B cell (primary cell): Measurements from ENCODE around the gene ANKRD2. TPM values are rescaled to one million over a fixed set of nuclear protein-coding genes. Genes with fewer than 3 reads are reported as not detected.

Source experiments
- ATAC-seq: fragments of 200-7000 bp; cut with Tn5 transposase; one replicate; pipeline ENCODE4 v1.10.0; 2021; ENCODE audit warnings: low read depth, mild to moderate bottlenecking, moderate number of reproducible peaks, moderate library complexity
- CTCF ChIA-PET: fragments of 350-600 bp; sonication (Branson Sonifier 250); formaldehyde crosslinking; loops from one replicate; lab custom pipeline; 2021; ENCODE audit warnings: antibody characterized with exemption, inconsistent platforms; lab: Charles Lee
- POLR2A ChIA-PET: fragments of 350-600 bp; sonication (Branson Sonifier 250); formaldehyde crosslinking; loops from one replicate; lab custom pipeline; 2021; ENCODE audit warnings: antibody characterized with exemption; lab: Charles Lee
- DNase-seq: peaks from one replicate; pipeline ENCODE4 v3.0.0; 2013
- H2AFZ ChIP-seq: 2 replicates; pipeline ENCODE4 v1.6.1; 2012; ENCODE audit warnings: mild to moderate bottlenecking, low read depth, low read length; ENCODE audit not compliant: insufficient read depth, poor library complexity, severe bottlenecking
- H3K27ac ChIP-seq, 2 donors: 1 replicate in 1 of 2; 2 replicates in 1 of 2; pipeline ENCODE4 v1.5.1; 2012 to 2013; ENCODE audit warnings: low read length in 2 of 2, mild to moderate bottlenecking in 2 of 2, moderate library complexity in 1 of 2
- H3K27me3 ChIP-seq, 4 experiments: fragments of 200-600 bp in 1 of 4; sonication (generic) in 1 of 4; replicated peaks in 1 of 4; 1 replicate in 2 of 4; 2 replicates in 2 of 4; pipeline versions ENCODE4 v1.6.1 to v1.7.0; 2013 to 2016; ENCODE audit warnings: low read length in 3 of 4, mild to moderate bottlenecking in 2 of 4, mixed read lengths in 1 of 4, moderate library complexity in 1 of 4; ENCODE audit not compliant: insufficient read depth in 4 of 4, control insufficient read depth in 3 of 4; ENCODE audit errors: control extremely low read depth in 1 of 4
- H3K36me3 ChIP-seq, 2 experiments: replicated peaks in 1 of 2; 1 replicate in 1 of 2; 2 replicates in 1 of 2; pipeline versions ENCODE4 v1.6.1 to v1.7.1; 2013; ENCODE audit warnings: low read length in 1 of 2; ENCODE audit not compliant: insufficient read depth in 2 of 2, control insufficient read depth in 1 of 2; ENCODE audit errors: control extremely low read depth in 1 of 2, extremely low read depth in 1 of 2
- H3K4me1 ChIP-seq, 2 donors: fragments of 200-600 bp in 1 of 2; sonication (generic) in 1 of 2; 1 replicate in 1 of 2; 2 replicates in 1 of 2; pipeline versions ENCODE4 v1.5.1 to v1.6.1; 2013 to 2017; ENCODE audit warnings: low read length in 2 of 2; ENCODE audit not compliant: control insufficient read depth in 2 of 2, insufficient read depth in 2 of 2
- H3K4me2 ChIP-seq: replicated peaks from 2 replicates; pipeline ENCODE3; 2012; ENCODE audit warnings: mild to moderate bottlenecking, low read depth, low read length; ENCODE audit not compliant: poor library complexity, severe bottlenecking
- H3K4me3 ChIP-seq, 5 experiments: fragments of 200-600 bp in 1 of 5; sonication (generic) in 1 of 5; 1 replicate in 3 of 5; 2 replicates in 2 of 5; pipeline versions ENCODE4 v1.5.1 to v1.7.0; 2011 to 2016; ENCODE audit warnings: low read length in 4 of 5, mild to moderate bottlenecking in 4 of 5, low read depth in 2 of 5, control low read depth in 1 of 5, moderate library complexity in 1 of 5; ENCODE audit not compliant: insufficient read depth in 1 of 5; ENCODE audit errors: control extremely low read depth in 1 of 5, extremely low read depth in 1 of 5
- H3K79me2 ChIP-seq: fragments of 200-600 bp; sonication (generic); one replicate; pipeline ENCODE4 v1.6.0; 2016; ENCODE audit warnings: low read length; ENCODE audit not compliant: control insufficient read depth, insufficient read depth
- H3K9ac ChIP-seq: fragments of 200-600 bp; sonication (generic); 2 replicates; pipeline ENCODE4 v1.6.1; 2017; ENCODE audit warnings: mild to moderate bottlenecking, low read length, moderate library complexity
- H3K9me3 ChIP-seq, 3 donors: one replicate each; pipeline versions ENCODE4 v1.6.1 to v1.7.1; 2013; ENCODE audit warnings: low read length in 2 of 3; ENCODE audit not compliant: control insufficient read depth in 2 of 3, insufficient read depth in 1 of 3; ENCODE audit errors: control extremely low read depth in 1 of 3
- H4K20me1 ChIP-seq: 2 replicates; pipeline ENCODE4 v1.6.0; 2012; ENCODE audit warnings: mild to moderate bottlenecking, low read length; ENCODE audit not compliant: insufficient read depth, control insufficient read depth, poor library complexity, severe bottlenecking
- H3K27ac Mint-ChIP-seq: one replicate; pipeline ENCODE4 v1.8.0; 2021; ENCODE audit warnings: mixed read lengths
- H3K27me3 Mint-ChIP-seq: one replicate; pipeline ENCODE4 v1.8.0; 2021; ENCODE audit warnings: mixed read lengths
- H3K4me1 Mint-ChIP-seq: one replicate; pipeline ENCODE4 v1.8.0; 2021; ENCODE audit warnings: mixed read lengths
- H3K4me3 Mint-ChIP-seq: one replicate; pipeline ENCODE4 v1.8.0; 2021; ENCODE audit warnings: mixed read lengths
- H3K9me3 Mint-ChIP-seq: one replicate; pipeline ENCODE4 v1.8.0; 2022; ENCODE audit warnings: mixed read lengths; ENCODE audit not compliant: insufficient read depth
- CTCF ChIP-seq: fragments of 200-600 bp; IDR thresholded peaks from one replicate; pipeline ENCODE4 v1.8.0; 2022; ENCODE audit warnings: antibody characterized with exemption, mild to moderate bottlenecking
- EZH2 ChIP-seq: IDR thresholded peaks from 2 replicates; pipeline ENCODE4 v1.6.1; 2012; ENCODE audit warnings: borderline replicate concordance, low read depth, mild to moderate bottlenecking, moderate library complexity, low read length; ENCODE audit not compliant: insufficient read depth, poor library complexity, severe bottlenecking
- WGBS: methylation state at CpG from one replicate; pipeline ENCODE4 v1.1.5; 2013; ENCODE audit warnings: missing lambda C conversion rate; ENCODE audit not compliant: insufficient coverage; 5-methylcytosine and 5-hydroxymethylcytosine counted together
- intact Hi-C: fragments of 100-400 bp; cut with micrococcal nuclease; formaldehyde crosslinking; loops from one replicate; pipeline ENCODE4 v1.10.0; 2022
- polyA plus RNA-seq: library from polyadenylated mRNA; depleted of rRNA; stranded (reverse); fragments of >200 nt; gene quantifications from 2 replicates; pipeline ENCODE4 v1.2.3, GENCODE V29; 2012
- total RNA-seq, 2 donors: library from RNA; stranded (reverse); fragments of 120-200 nt in 1 of 2; gene quantifications; 1 replicate in 1 of 2; 2 replicates in 1 of 2; pipeline versions ENCODE4 v1.2.3 to v1.2.4, GENCODE V29; 2013 to 2022

ANKRD2 gene
- total and polyA plus RNA-seq, 2 donors (not counting 1 experiment from before 2014, with no cell fraction given): not detected

GRCh38 chr10:97580421-97581367 is 8.1 kb downstream of the ANKRD2 start:
- H3K79me2 ChIP-seq: no peaks in the 10 kb centered on the region
- Mint-ChIP-seq H3K27me3 (no peaks in the 10 kb centered on the region), H3K4me1 (no peaks in the 10 kb centered on the region), H3K9me3 (no peaks in the 10 kb centered on the region), H3K27ac (no peak overlapping the region), H3K4me3 (no peak overlapping the region)
- H3K9me3 ChIP-seq: no peaks in the 10 kb centered on the region
- TF ChIP-seq EZH2 (no peak), CTCF (no peak)
- no peak overlapping the region for H3K4me2 ChIP-seq
- WGBS: 95% methylated on average over 8 of the region's 9 CpGs
- no peak overlapping the region for H2AFZ ChIP-seq
- no peak for ATAC-seq
- POLR2A ChIA-PET: no interaction called here
- CTCF ChIA-PET: interaction anchor here (1.7 kb wide), 1 partner anchor 9 kb away, joined by 6 read pairs; the partner anchor contains the start of gene ANKRD2
- H3K4me3 ChIP-seq: no peak overlapping the region
- H3K9ac ChIP-seq: no peak overlapping the region
- H3K27me3 ChIP-seq: no peaks in the 10 kb centered on the region
- H4K20me1 ChIP-seq: no peaks in the 10 kb centered on the region
- intact Hi-C loops: no loop called here
- H3K36me3 ChIP-seq: no peaks in the 10 kb centered on the region
- no peaks in the 10 kb centered on the region for H3K4me1 ChIP-seq
- no peak overlapping the region for H3K27ac ChIP-seq
- no peak for DNase-seq

- no peak overlapping the region for H3K4me3 ChIP-seq
- no peaks in the 10 kb centered on the region for H4K20me1 ChIP-seq
- ChIA-PET POLR2A (no interaction called here), CTCF (interaction anchor here (1.7 kb wide), 1 partner anchor 10 kb away, joined by 6 read pairs; the partner anchor contains the start of gene ANKRD2)
- no peak for DNase-seq
- no peak overlapping the region for H3K4me2 ChIP-seq
- H2AFZ ChIP-seq: no peak overlapping the region
- no peak overlapping the region for H3K9ac ChIP-seq
- Mint-ChIP-seq H3K27me3 (peaks cover 3% of the 10 kb centered on the region), H3K9me3 (no peaks in the 10 kb centered on the region), H3K4me1 (no peaks in the 10 kb centered on the region), H3K27ac (no peak overlapping the region), H3K4me3 (no peak overlapping the region)
- H3K36me3 ChIP-seq: no peaks in the 10 kb centered on the region
- H3K27me3 ChIP-seq: no peaks in the 10 kb centered on the region
- no peak for TF ChIP-seq CTCF
- TF ChIP-seq EZH2: no peak
- H3K4me1 ChIP-seq: no peaks in the 10 kb centered on the region
- H3K79me2 ChIP-seq: no peaks in the 10 kb centered on the region
- intact Hi-C loops: no loop called here
- ATAC-seq: no peak
- H3K9me3 ChIP-seq: no peaks in the 10 kb centered on the region
- no peak overlapping the region for H3K27ac ChIP-seq
- WGBS: 100% methylated on average over 4 of the region's 8 CpGs
Measured at GRCh38 chr10:97582169-97582568, 9.6 kb downstream of the ANKRD2 start.
